Measurements from ENCODE around the gene ATE1.

- no peak for TF ChIP-seq SIN3A (IDR thresholded peaks at IDR 0.05; ENCODE audit: borderline replicate concordance, insufficient read depth, low read length)
- TF ChIP-seq REST (IDR thresholded peaks at IDR 0.05; ENCODE audit: insufficient read depth in 1 of 2, low read depth in 2 of 2, low read length in 2 of 2) = no peak
- no peak for TF ChIP-seq TAF1 (IDR thresholded peaks at IDR 0.05; ENCODE audit: borderline replicate concordance, insufficient read depth, low read length)
- TF ChIP-seq POLR2AphosphoS5 (IDR thresholded peaks at IDR 0.05; ENCODE audit: low read depth, low read length) = no peak
Observed at GRCh38 chr10:121834757-121835156, 93.1 kb downstream of the ATE1 start.
